Neural crest cell (in vitro differentiated cells): ENCODE data around the gene SYCE1. TPM values are rescaled to one million over a fixed set of nuclear protein-coding genes. Genes with fewer than 3 reads are reported as not detected.
"Not testable (repeated sequence)": the region's sequence is repeated elsewhere in the genome, so short reads cannot be mapped to it uniquely, and the experiment has no call there.

Source experiments
- DNase-seq: peaks from one replicate; pipeline ENCODE4 v3.0.0; 2021; ENCODE audit warnings: low read depth, mixed read lengths, low spot score
- H3K27ac Mint-ChIP-seq: one replicate; pipeline ENCODE4 v1.8.0; 2021; ENCODE audit warnings: mild to moderate bottlenecking, mixed read lengths; ENCODE audit not compliant: unreplicated experiment
- H3K27me3 Mint-ChIP-seq: 2 replicates; pipeline ENCODE4 v1.8.0; 2021; ENCODE audit warnings: low read depth, mild to moderate bottlenecking, mixed read lengths
- H3K36me3 Mint-ChIP-seq: 2 replicates; pipeline ENCODE4 v1.8.0; 2021; ENCODE audit warnings: low read depth, mild to moderate bottlenecking, mixed read lengths
- H3K4me1 Mint-ChIP-seq: 2 replicates; pipeline ENCODE4 v1.8.0; 2021; ENCODE audit warnings: mixed read lengths
- H3K4me3 Mint-ChIP-seq: one replicate; pipeline ENCODE4 v1.8.0; 2021; ENCODE audit warnings: mild to moderate bottlenecking, mixed read lengths
- H3K9me3 Mint-ChIP-seq: 2 replicates; pipeline ENCODE4 v1.8.0; 2021; ENCODE audit warnings: mixed read lengths
- total RNA-seq: library from RNA; stranded (reverse); gene quantifications from 2 replicates; pipeline ENCODE4 v1.2.1, GENCODE V29; 2021
- TF ChIP-seq, protein P1 (sequence below): fragments of 200-600 bp; sonication (generic); conservative IDR thresholded peaks from 2 replicates; pipeline ENCODE4 v1.5.0; 2021; ENCODE audit warnings: antibody characterized with exemption, mild to moderate bottlenecking

The SYCE1 gene
- total RNA-seq, 1 donor from 2014 or later = not detected

DNA sequence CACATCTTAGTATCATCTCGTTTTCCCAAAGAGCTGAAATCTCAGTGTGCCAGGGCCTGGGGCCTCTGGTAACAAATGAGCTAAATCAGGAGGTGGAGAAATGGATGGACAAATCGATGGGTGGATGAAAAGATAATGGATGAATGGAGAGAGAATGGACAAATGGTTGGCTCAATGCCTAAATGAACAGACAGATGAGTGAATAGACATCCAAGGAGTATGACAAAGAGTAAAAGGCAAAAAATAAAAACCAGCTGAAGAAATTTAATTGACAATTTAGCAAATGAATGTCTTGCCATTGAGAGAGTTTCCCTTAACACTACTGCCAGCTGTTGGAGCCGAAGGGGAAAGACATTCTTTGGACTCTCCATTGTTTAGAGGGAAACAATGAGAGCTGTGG is 8.0 kb downstream of the SYCE1 start:
- no peaks in the 10 kb centered on the region for H3K4me1 Mint-ChIP-seq
- no peak overlapping the region for H3K27ac Mint-ChIP-seq

DNA sequence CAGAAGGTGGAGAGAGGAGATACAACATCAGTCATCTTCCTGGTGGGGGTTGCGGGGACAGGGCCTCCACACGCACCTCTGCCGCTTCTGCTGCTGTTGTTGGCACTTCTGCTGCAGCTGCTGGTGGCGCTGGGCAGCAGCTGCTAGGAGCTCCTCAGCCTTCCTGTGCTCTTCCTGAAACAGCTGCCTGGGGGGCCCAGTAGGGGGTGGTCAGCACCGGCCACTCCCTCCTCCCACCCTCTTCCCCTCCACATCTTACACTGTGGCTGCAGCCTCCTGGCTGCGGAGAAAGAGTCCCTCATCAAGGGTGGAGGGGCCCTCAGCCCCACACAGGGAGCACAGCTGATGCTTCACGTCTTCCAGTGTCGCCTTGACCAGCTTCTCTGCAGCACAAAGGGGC is 9.9 kb downstream of the SYCE1 start:
- Mint-ChIP-seq H3K4me3 (no peak overlapping the region), H3K27ac (no peak overlapping the region), H3K36me3 (no peaks in the 10 kb centered on the region), H3K9me3 (peaks cover 10% of the 10 kb centered on the region), H3K4me1 (no peaks in the 10 kb centered on the region), H3K27me3 (peaks cover 4% of the 10 kb centered on the region)
- no peak for DNase-seq
- TF ChIP-seq, protein P1, sequence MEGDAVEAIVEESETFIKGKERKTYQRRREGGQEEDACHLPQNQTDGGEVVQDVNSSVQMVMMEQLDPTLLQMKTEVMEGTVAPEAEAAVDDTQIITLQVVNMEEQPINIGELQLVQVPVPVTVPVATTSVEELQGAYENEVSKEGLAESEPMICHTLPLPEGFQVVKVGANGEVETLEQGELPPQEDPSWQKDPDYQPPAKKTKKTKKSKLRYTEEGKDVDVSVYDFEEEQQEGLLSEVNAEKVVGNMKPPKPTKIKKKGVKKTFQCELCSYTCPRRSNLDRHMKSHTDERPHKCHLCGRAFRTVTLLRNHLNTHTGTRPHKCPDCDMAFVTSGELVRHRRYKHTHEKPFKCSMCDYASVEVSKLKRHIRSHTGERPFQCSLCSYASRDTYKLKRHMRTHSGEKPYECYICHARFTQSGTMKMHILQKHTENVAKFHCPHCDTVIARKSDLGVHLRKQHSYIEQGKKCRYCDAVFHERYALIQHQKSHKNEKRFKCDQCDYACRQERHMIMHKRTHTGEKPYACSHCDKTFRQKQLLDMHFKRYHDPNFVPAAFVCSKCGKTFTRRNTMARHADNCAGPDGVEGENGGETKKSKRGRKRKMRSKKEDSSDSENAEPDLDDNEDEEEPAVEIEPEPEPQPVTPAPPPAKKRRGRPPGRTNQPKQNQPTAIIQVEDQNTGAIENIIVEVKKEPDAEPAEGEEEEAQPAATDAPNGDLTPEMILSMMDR = no peak

More for the DNA sequence above, 8.0 kb downstream of the SYCE1 start:
- Mint-ChIP-seq H3K27me3 (peaks cover 4% of the 10 kb centered on the region), H3K36me3 (no peaks in the 10 kb centered on the region), H3K4me3 (no peak overlapping the region), H3K9me3 (peaks cover 10% of the 10 kb centered on the region)
- TF ChIP-seq, protein P1 = no peak
- no peak for DNase-seq

DNA sequence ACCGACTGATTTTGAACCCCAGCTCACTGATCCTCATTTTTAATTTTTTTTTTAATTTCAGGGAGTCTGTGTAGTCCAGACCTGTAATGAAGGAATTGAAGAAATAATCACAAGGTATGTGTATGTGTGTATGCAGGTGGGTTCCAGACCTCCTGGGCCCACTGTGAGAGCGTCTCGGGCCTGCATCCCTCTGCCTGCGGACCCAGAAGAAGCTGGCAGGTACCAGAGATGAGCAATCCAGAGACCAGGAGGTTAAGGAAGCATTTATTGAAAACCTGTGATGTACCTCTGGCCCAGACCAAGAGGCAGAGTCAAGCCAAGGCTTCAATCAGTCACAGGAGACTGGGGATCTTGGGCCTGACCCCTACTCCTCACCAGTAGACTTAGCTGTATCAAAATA is 10.8 kb downstream of the SYCE1 start:
- Mint-ChIP-seq H3K4me1 (no peaks in the 10 kb centered on the region), H3K4me3 (no peak overlapping the region), H3K27me3 (peaks cover 4% of the 10 kb centered on the region), H3K36me3 (no peaks in the 10 kb centered on the region), H3K27ac (no peak overlapping the region), H3K9me3 (peaks cover 10% of the 10 kb centered on the region)
- no peak for DNase-seq
- TF ChIP-seq, protein P1 = no peak

DNA sequence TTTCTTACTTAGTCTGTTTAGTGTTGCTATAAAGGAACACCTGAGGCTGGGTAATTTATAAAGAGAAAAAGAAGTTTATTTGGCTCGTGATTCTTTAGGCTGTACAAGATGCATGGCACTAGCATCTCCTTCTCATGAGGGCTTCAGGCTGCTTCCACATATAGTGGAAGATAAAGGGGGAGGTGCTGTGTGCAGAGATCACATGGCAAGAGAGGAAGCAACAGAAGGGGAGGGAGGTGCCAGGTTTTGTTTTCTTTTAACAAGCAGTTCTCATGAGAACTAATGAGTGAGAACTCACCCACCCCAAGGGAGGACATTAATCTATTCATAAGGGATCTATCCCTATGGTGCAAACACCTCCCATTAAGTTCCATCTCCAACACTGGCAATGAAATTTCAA is 20.9 kb downstream of the SYCE1 start:
- peaks cover 28% of the 10 kb centered on the region for H3K9me3 Mint-ChIP-seq
- H3K4me1 Mint-ChIP-seq = no peaks in the 10 kb centered on the region
- TF ChIP-seq, protein P1 = no peak

DNA sequence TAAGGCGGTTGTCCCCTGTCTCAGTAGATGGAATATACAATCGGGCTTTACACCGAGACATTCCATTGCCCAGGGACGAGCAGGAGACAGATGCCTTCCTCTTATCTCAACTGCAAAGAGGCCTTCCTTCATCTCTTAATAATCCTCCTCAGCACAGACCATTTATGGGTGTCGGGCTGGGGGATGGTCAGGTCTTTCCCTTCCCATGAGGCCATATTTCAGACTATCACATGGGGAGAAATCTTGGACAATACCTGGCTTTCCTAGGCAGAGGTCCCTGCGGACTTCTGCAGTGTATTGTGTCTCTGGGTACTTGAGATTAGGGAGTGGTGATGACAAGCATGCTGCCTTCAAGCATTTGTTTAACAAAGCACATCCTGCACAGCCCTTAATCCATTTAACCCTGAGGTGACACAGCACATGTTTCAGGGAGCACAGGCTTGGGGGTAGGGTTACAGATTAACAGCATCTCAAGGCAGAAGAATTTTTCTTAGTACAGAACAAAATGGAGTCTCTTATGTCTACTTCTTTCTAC is 23.9 kb downstream of the SYCE1 start:
- not testable (repeated sequence) for H3K36me3 Mint-ChIP-seq, H3K27me3 Mint-ChIP-seq, H3K27ac Mint-ChIP-seq, H3K4me3 Mint-ChIP-seq, DNase-seq, H3K4me1 Mint-ChIP-seq
- H3K9me3 Mint-ChIP-seq = peaks cover 24% of the 10 kb centered on the region

More for the DNA sequence above, 20.9 kb downstream of the SYCE1 start:
- no peak overlapping the region for H3K27ac Mint-ChIP-seq
- H3K27me3 Mint-ChIP-seq = no peaks in the 10 kb centered on the region
- no peak for DNase-seq
- H3K36me3 Mint-ChIP-seq = no peaks in the 10 kb centered on the region
- H3K4me3 Mint-ChIP-seq = no peak overlapping the region

DNA sequence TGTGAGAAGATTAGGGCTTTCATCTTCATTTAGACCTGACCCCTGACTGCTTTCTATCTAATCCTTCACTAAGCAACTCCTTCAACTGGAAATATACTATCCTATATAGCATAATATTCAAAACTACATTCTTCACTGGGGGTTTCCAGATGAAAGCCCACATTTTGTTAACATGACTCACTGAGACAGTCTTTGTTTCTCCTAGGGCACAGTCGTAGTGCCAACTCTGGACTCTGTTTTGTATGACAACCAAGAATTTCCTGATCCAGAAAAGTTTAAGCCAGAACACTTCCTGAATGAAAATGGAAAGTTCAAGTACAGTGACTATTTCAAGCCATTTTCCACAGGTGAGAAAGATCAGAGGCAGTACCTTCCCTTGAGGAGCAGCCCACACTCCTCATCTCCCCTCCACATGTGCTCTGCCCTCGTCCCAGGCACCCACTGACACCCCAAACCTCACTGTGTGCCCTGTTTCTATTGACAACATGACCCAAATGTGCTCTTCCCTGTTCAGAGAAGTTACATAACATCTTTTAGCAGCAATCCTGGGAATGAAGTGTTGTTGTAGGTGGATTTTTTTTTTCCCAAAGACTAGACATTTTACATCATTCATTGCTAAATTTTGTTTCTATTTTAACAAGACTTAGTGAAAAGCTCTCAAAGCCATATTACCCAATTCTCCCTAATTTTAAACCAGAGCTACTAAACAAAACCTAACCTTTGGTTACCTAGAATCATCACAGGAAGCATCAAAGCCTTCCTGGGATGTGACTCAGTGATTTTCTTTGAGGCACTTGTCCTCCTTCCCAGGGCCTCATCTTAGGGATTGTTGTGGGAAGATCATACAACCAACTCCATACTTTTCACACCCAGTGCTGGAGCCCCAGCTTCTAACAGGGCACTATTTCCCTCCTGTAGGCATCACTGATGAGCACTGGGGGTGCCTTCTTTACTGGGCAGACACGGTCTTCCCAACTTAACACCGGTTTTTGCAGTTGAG is 27.5 kb downstream of the SYCE1 start:
- no peak for DNase-seq
- no peaks in the 10 kb centered on the region for H3K4me1 Mint-ChIP-seq
- TF ChIP-seq, protein P1 = no peak
- no peaks in the 10 kb centered on the region for H3K36me3 Mint-ChIP-seq
- H3K27me3 Mint-ChIP-seq = no peaks in the 10 kb centered on the region
- H3K9me3 Mint-ChIP-seq = peaks cover 14% of the 10 kb centered on the region
- H3K4me3 Mint-ChIP-seq = no peak overlapping the region
- H3K27ac Mint-ChIP-seq = no peak overlapping the region
